ENCODE data around the gene PPARA.

- TF ChIP-seq CTCF (IDR thresholded peaks at IDR 0.05; ENCODE audit: poor library complexity, severe bottlenecking) = no peak
- no peak for TF ChIP-seq EZH2 (IDR thresholded peaks at IDR 0.05; ENCODE audit: borderline replicate concordance, insufficient read depth, low read length, poor library complexity, severe bottlenecking)
Measured at GRCh38 chr22:46263216-46263590, 112.9 kb downstream of the PPARA start, which contains the start of gene PKDREJ.
